Upper lobe of left lung (tissue), 6 donors: ENCODE measurements around the gene FNDC4. TPM values are rescaled to one million over a fixed set of nuclear protein-coding genes. Genes with fewer than 3 reads are reported as not detected.

Source experiments
- ATAC-seq, 2 donors: fragments of 200-7000 bp; cut with Tn5 transposase; one replicate each; pipeline ENCODE4 v1.9.1; 2022; ENCODE audit warnings: mild to moderate bottlenecking in 2 of 2, moderate library complexity in 2 of 2; ENCODE audit not compliant: low FRiP score in 2 of 2
- DNase-seq, 2 donors: peaks; one replicate each; pipeline ENCODE4 v3.0.0-alpha.2; 2019 to 2020
- H3K27ac ChIP-seq, 4 donors: fragments of 200-600 bp; sonication (generic); one replicate each; pipeline ENCODE4 v1.5.1; 2016 to 2019
- H3K27me3 ChIP-seq, 4 donors: fragments of 200-600 bp; sonication (generic); one replicate each; pipeline ENCODE4 v1.5.1; 2017 to 2019
- H3K36me3 ChIP-seq, 4 donors: fragments of 200-600 bp; sonication (generic); one replicate each; pipeline ENCODE4 v1.5.1; 2016 to 2019
- H3K4me1 ChIP-seq, 4 donors: fragments of 200-600 bp; sonication (generic); one replicate each; pipeline ENCODE4 v1.5.1; 2018 to 2019
- H3K4me3 ChIP-seq, 4 donors: fragments of 200-600 bp; sonication (generic); one replicate each; pipeline ENCODE4 v1.5.1; 2017 to 2019; ENCODE audit warnings: mild to moderate bottlenecking in 2 of 4, moderate library complexity in 1 of 4
- H3K9me3 ChIP-seq, 4 donors: fragments of 200-600 bp; sonication (generic); one replicate each; pipeline ENCODE4 v1.5.1; 2018 to 2019
- EP300 ChIP-seq, 4 donors: sonication (generic); formaldehyde crosslinking; IDR thresholded peaks; one replicate each; pipeline ENCODE4 v1.5.1; 2017; ENCODE audit warnings: antibody characterized with exemption in 4 of 4, control low read depth in 2 of 4
- POLR2A ChIP-seq, 4 donors: fragments of 450-650 bp; IDR thresholded peaks; one replicate each; pipeline ENCODE4 v1.5.1; 2016 to 2017; ENCODE audit warnings: antibody characterized with exemption in 4 of 4, mild to moderate bottlenecking in 2 of 4
- POLR2AphosphoS5 ChIP-seq, 2 donors: sonication (generic); formaldehyde crosslinking; IDR thresholded peaks; one replicate each; pipeline ENCODE4 v1.5.1; 2017; ENCODE audit warnings: antibody characterized with exemption in 2 of 2
- WGBS, 2 donors: methylation state at CpG; one replicate each; pipeline ENCODE4 v1.1.5; 2017 to 2018; 5-methylcytosine and 5-hydroxymethylcytosine counted together
- small RNA-seq, 4 donors: library from RNA; depleted of rRNA; stranded (forward); fragments of <200 nt; gene quantifications; one replicate each; pipeline ENCODE3, GENCODE V24; 2016
- total RNA-seq, 6 donors: library from RNA; depleted of rRNA in 4 of 6; stranded (reverse); fragments of >200 nt in 4 of 6; gene quantifications; one replicate each; pipeline versions ENCODE4 v1.1.0 to v1.2.1, GENCODE V29; 2016 to 2021
- TF ChIP-seq, protein P1 (sequence below), 6 experiments: fragments of 450-650 bp in 4 of 6; fragments of 200-600 bp in 2 of 6; sonication (generic) in 2 of 6; IDR thresholded peaks; one replicate each; pipeline ENCODE4 v1.5.1; 2016 to 2019; ENCODE audit warnings: antibody characterized with exemption in 6 of 6
- donor health status: DM: no; HTN: no; CAD: no; lungs with moderate emphysema.
- donor health status: DM: no; HTN: yes; CAD: no; lungs with severe emphysema.

FNDC4 gene
- total RNA-seq, 6 donors from 2014 or later: 1.1 to 4.6 (median 2.6) TPM; not detected in 1

DNA sequence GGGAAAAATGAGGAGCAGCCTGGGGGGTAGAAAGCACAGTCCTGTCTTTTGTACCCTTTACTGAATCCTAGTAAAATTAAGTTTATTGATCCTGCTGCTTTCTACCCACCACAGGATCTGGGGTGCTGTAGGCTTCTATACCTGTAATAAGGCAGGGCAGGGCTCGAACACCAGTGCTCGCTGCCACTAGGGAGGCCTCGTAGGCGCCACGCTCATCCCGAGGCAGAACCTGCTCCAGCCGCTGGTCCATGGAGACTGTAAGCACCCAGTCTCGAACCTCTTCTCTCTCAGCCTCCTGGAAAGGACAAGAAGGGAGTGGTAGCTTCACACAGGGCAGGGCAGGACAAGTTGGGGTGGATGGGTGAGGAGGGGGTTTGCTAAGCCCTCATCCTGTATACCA, 49.8 kb downstream of the FNDC4 start:
- no peaks in the 10 kb centered on the region for H3K9me3 ChIP-seq
- peaks cover 19 to 72% (median 50%) of the 10 kb centered on the region in 4 donors for H3K36me3 ChIP-seq
- 80 to 96% methylated on average over 5 to 8 of the region's 8 CpGs for WGBS, 2 donors
- H3K27me3 ChIP-seq: no peaks in the 10 kb centered on the region
- H3K27ac ChIP-seq: peak overlapping the region in 3 of 4 donors; percentile 42 to 60 (median 54)
- H3K4me3 ChIP-seq: no peak overlapping the region
- no peak for ATAC-seq
- DNase-seq: no peak
- TF ChIP-seq EP300 (IDR thresholded peaks at IDR 0.05) (no peak), POLR2A (IDR thresholded peaks at IDR 0.05) (no peak)
- TF ChIP-seq, protein P1, sequence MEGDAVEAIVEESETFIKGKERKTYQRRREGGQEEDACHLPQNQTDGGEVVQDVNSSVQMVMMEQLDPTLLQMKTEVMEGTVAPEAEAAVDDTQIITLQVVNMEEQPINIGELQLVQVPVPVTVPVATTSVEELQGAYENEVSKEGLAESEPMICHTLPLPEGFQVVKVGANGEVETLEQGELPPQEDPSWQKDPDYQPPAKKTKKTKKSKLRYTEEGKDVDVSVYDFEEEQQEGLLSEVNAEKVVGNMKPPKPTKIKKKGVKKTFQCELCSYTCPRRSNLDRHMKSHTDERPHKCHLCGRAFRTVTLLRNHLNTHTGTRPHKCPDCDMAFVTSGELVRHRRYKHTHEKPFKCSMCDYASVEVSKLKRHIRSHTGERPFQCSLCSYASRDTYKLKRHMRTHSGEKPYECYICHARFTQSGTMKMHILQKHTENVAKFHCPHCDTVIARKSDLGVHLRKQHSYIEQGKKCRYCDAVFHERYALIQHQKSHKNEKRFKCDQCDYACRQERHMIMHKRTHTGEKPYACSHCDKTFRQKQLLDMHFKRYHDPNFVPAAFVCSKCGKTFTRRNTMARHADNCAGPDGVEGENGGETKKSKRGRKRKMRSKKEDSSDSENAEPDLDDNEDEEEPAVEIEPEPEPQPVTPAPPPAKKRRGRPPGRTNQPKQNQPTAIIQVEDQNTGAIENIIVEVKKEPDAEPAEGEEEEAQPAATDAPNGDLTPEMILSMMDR (IDR thresholded peaks at IDR 0.05): no peak
- peaks cover 0 to 8% (median 2%) of the 10 kb centered on the region in 4 donors for H3K4me1 ChIP-seq

GRCh38 chr2:27442920-27443282, 52.1 kb downstream of the FNDC4 start:
- H3K9me3 ChIP-seq: no peaks in the 10 kb centered on the region
- peaks cover 0 to 8% (median 2%) of the 10 kb centered on the region in 4 donors for H3K4me1 ChIP-seq
- H3K36me3 ChIP-seq: peaks cover 36 to 72% (median 53%) of the 10 kb centered on the region in 4 donors
- ATAC-seq (peak in 1 of 2 donors; percentile 14), DNase-seq (peak; percentile 23 to 42)
- H3K4me3 ChIP-seq: peak overlapping the region in 3 of 4 donors; percentile 48 to 57 (median 54)
- H3K27me3 ChIP-seq: no peaks in the 10 kb centered on the region
- TF ChIP-seq EP300 (IDR thresholded peaks at IDR 0.05) (no peak), POLR2AphosphoS5 (IDR thresholded peaks at IDR 0.05) (no peak), POLR2A (IDR thresholded peaks at IDR 0.05) (no peak)
- TF ChIP-seq, protein P1 (IDR thresholded peaks at IDR 0.05): no peak
- 73 to 77% methylated on average over 5 to 6 of the region's 6 CpGs for WGBS, 2 donors
- peak overlapping the region in 3 of 4 donors; percentile 58 to 67 (median 65) for H3K27ac ChIP-seq

DNA sequence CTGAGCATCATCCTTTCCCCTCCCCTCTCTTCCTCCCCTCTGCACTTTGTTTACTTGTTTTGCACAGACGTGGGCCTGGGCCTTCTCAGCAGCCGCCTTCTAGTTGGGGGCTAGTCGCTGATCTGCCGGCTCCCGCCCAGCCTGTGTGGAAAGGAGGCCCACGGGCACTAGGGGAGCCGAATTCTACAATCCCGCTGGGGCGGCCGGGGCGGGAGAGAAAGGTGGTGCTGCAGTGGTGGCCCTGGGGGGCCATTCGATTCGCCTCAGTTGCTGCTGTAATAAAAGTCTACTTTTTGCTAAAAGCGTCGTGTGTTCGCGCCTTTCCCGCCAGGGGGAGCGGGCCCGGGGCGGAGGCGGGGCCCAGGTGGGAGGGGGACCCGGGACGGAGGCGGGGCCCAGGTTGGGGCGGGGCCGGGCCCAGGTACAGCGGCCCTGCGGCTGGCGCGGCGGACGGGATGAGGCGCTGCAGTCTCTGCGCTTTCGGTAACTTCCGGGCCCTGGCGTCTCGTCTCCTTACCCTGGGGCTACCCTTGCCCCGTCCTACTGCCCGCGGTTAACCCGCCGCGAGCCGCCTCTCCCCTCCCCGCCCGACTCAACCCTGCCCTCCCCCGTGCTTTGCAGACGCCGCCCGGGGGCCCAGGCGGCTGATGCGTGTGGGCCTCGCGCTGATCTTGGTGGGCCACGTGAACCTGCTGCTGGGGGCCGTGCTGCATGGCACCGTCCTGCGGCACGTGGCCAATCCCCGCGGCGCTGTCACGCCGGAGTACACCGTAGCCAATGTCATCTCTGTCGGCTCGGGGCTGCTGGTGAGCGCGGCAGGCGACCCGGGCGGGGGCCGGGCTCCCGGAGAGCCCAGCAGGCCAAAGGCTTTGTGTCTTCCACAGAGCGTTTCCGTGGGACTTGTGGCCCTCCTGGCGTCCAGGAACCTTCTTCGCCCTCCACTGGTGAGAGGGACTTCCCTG, 52.8 kb downstream of the FNDC4 start, which contains the start of gene KRTCAP3:
TSS of gene KRTCAP3 (plus strand) at position 424 of the 962 bp plus-strand sequence. CDS start at position 456, 32 bp downstream.
- TF ChIP-seq, protein P1 (IDR thresholded peaks at IDR 0.05): peak in 3 of 6 experiments; percentile 17 to 41 (median 33)
- TF ChIP-seq EP300 (IDR thresholded peaks at IDR 0.05) (no peak), POLR2A (IDR thresholded peaks at IDR 0.05) (peak in 1 of 4 donors; percentile 41), POLR2AphosphoS5 (IDR thresholded peaks at IDR 0.05) (no peak)
- Histone ChIP-seq H3K4me1 (peaks cover 0 to 8% (median 2%) of the 10 kb centered on the region in 4 donors), H3K9me3 (no peaks in the 10 kb centered on the region), H3K27ac (peak within 1 kb of the TSS in 3 of 4 donors; percentile 58 to 67 (median 65)), H3K4me3 (peak within 1 kb of the TSS in 3 of 4 donors; percentile 48 to 57 (median 54)), H3K27me3 (no peaks in the 10 kb centered on the region), H3K36me3 (peaks cover 42 to 72% (median 57%) of the 10 kb centered on the region in 4 donors)
- 52 to 76% methylated on average over 49 to 58 of the region's 80 CpGs for WGBS, 2 donors
- peak; percentile 76 to 94 for ATAC-seq
- DNase-seq: peak; percentile 75 to 94

Small RNA genes lying within 50 kb of the gene (small RNA-seq; reads per million reads assigned to genes)
- 0 reads per million in 4 donors for gene RNU6-986P

Other genes with a start within 250 kb of the FNDC4 start
- 1 to 10 TPM in 4 of 6 donors, under 1 TPM in 2; 0.20 to 2.3 (median 1.2) TPM for gene SLC30A3, start 232.2 kb downstream of the FNDC4 start, total RNA-seq
- gene DNAJC5G, start 219.8 kb downstream of the FNDC4 start, total RNA-seq: not detected
- under 1 TPM in 1 of 6 donors, not detected in 5; 0.49 TPM for gene TRIM54, start 212.8 kb downstream of the FNDC4 start, total RNA-seq
- gene UCN, start 186.8 kb downstream of the FNDC4 start, total RNA-seq: 10 to 100 TPM in 2 of 6 donors, 1 to 10 TPM in 4; 2.6 to 81.7 (median 4.6) TPM
- 10 to 100 TPM; 51.2 to 99.3 (median 75.9) TPM for gene MPV17, start 172.1 kb downstream of the FNDC4 start, total RNA-seq
- gene GTF3C2, start 138.4 kb downstream of the FNDC4 start, total RNA-seq: 100 to 1,000 TPM in 1 of 6 donors, 10 to 100 TPM in 5; 43.9 to 104 (median 48.9) TPM
- 10 to 100 TPM; 24.8 to 48.2 (median 29.8) TPM for gene EIF2B4, start 124.9 kb downstream of the FNDC4 start, total RNA-seq
- 100 to 1,000 TPM in 3 of 6 donors, 10 to 100 TPM in 3; 69.1 to 142 (median 113) TPM for gene SNX17, start 124.6 kb downstream of the FNDC4 start, total RNA-seq
- 10 to 100 TPM in 5 of 6 donors, 1 to 10 TPM in 1; 9.3 to 31.4 (median 18.0) TPM for gene ZNF513, start 114.5 kb downstream of the FNDC4 start, total RNA-seq
- 10 to 100 TPM; 39.8 to 60.6 (median 55.3) TPM for gene PPM1G, start 85.6 kb downstream of the FNDC4 start, total RNA-seq
- gene NRBP1, start 66.6 kb downstream of the FNDC4 start, total RNA-seq: 10 to 100 TPM; 46.5 to 81.5 (median 62.5) TPM
- gene KRTCAP3, start 52.8 kb downstream of the FNDC4 start, total RNA-seq: 10 to 100 TPM; 13.8 to 39.7 (median 31.0) TPM
- 10 to 100 TPM; 24.3 to 80.6 (median 29.8) TPM for gene IFT172, start 5.5 kb downstream of the FNDC4 start, total RNA-seq
- under 1 TPM in 2 of 6 donors, not detected in 4; 0.24 to 0.83 TPM for gene GCKR, start 1.6 kb upstream of the FNDC4 start, total RNA-seq
- 10 to 100 TPM; 19.5 to 74.4 (median 26.4) TPM for gene ZNF512, start 87.8 kb upstream of the FNDC4 start, total RNA-seq
- gene CCDC121, start 133.8 kb upstream of the FNDC4 start, total RNA-seq: 1 to 10 TPM; 1.3 to 7.3 (median 3.6) TPM
- gene GPN1, start 133.8 kb upstream of the FNDC4 start, total RNA-seq: 10 to 100 TPM in 5 of 6 donors, 1 to 10 TPM in 1; 9.3 to 31.2 (median 21.6) TPM
- gene SUPT7L, start 168.4 kb upstream of the FNDC4 start, total RNA-seq: 10 to 100 TPM; 22.2 to 70.2 (median 25.0) TPM
- gene SLC4A1AP, start 168.7 kb upstream of the FNDC4 start, total RNA-seq: 10 to 100 TPM; 15.8 to 44.0 (median 21.6) TPM